HG03378 (cell line): ENCODE data around the gene UNC5A.

Experiments used
- ATAC-seq: cut with Tn5 transposase; IDR thresholded peaks from one replicate; pipeline ENCODE4 v1.9.1; 2021; ENCODE audit warnings: mild to moderate bottlenecking, moderate library complexity; ENCODE audit not compliant: unreplicated experiment

Gene UNC5A

DNA sequence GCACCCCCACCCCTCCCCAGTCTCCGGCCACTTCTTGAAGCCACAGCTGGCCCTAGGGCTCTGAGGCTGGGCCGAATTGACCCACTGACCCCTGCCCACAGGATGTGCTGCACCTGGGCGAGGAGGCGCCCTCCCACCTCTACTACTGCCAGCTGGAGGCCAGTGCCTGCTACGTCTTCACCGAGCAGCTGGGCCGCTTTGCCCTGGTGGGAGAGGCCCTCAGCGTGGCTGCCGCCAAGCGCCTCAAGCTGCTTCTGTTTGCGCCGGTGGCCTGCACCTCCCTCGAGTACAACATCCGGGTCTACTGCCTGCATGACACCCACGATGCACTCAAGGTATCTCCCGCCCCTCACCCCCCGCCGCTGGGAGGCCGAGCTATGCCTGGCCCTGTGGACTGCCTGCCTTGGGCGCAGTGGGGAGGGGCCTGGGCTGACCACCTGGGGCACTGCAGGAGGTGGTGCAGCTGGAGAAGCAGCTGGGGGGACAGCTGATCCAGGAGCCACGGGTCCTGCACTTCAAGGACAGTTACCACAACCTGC is 67.5 kb downstream of the UNC5A start:
- no peak for ATAC-seq

DNA sequence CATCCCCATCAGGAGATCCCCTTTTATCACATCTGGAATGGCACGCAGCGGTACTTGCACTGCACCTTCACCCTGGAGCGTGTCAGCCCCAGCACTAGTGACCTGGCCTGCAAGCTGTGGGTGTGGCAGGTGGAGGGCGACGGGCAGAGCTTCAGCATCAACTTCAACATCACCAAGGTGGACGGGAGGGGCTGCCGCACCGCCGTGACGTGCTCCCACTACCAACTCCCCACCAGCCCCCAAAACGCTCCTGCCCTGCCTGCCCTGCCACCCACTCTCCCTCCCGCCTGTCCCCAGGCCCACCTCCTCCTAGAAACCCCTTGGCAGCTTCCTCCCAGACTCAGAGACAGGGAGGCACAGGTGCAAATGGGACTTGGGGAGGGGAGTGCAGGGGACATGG is 68.1 kb downstream of the UNC5A start:
- no peak for ATAC-seq

DNA sequence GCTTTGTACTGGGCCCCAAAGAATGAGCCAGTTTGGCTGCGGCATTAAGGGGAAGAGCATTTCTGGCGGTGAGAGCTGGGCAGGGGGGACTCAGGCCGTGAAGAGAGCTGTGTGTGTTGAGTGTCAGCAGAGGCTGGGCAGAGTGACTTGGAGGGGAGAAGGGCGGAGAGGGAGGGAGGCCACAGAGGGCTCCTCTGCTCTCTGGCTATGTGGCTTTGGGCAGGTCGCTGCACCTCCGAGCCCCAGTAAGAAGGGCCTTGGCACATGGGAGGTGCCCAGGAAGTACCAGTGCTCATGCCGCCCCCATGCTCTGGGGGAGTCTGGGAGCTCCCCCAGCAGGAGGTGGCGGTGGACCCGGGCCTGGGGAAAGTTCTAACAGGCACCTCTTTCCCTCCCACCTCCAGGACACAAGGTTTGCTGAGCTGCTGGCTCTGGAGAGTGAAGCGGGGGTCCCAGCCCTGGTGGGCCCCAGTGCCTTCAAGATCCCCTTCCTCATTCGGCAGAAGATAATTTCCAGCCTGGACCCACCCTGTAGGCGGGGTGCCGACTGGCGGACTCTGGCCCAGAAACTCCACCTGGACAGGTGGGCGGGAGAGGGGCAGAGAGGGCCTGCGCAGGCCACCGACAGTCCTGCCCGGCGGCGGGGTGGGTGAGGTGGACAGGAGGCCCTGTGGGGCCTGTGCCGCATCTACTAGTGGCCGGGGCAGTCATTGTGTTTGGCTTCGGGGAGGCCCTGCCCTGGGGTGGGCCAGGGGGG is 68.7 kb downstream of the UNC5A start:
- no peak for ATAC-seq

DNA sequence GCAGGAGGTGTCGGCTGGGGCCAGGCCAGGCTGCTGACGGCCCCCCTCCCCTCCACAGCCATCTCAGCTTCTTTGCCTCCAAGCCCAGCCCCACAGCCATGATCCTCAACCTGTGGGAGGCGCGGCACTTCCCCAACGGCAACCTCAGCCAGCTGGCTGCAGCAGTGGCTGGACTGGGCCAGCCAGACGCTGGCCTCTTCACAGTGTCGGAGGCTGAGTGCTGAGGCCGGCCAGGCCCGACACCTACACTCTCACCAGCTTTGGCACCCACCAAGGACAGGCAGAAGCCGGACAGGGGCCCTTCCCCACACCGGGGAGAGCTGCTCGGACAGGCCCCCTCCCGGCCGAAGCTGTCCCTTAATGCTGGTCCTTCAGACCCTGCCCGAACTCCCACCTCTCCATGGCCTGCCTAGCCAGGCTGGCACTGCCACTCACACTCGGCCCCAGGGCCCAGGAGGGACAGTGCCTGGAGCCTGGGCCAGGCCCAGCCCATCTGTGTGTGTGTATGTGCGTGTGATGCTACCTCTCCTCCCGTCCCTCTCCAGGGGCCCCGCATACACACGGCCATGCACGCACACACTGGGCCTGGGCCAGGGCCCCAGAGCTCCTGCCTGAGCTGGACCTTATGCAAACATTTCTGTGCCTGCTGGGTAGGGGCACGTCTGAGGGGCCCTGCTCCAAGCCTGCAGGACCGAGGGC is 69.5 kb downstream of the UNC5A start:
- ATAC-seq = no peak

DNA sequence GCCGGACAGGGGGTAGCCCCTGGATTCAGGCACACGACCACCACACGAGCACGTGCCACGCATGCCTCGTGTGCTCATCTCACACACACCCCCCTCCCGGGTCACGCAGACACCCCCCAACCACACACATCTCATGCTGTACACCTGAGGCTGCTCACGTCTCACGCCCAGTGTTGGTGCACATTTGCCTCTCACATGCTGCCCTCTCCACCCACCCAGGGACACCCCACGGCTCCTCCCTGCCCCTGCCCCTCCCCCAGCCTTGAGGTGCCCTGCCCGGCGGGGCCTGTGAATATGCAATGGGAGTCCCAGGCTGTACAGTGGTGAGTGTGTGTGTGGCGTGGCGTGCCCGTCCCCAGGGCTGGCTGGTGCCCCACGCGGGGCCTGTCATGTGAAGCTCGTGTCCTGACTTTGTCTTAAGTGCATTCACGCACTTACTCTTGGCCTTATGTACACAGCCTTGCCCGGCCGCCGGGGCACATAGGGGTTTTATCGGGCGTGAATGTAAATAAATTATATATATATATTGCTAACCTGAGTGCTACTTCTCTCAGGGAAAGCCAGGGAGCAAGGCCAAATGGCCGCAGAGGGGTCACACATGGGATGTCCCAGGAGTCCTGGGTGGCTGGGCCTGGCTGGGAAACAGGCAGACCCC is 70.1 kb downstream of the UNC5A start:
- ATAC-seq = no peak

DNA sequence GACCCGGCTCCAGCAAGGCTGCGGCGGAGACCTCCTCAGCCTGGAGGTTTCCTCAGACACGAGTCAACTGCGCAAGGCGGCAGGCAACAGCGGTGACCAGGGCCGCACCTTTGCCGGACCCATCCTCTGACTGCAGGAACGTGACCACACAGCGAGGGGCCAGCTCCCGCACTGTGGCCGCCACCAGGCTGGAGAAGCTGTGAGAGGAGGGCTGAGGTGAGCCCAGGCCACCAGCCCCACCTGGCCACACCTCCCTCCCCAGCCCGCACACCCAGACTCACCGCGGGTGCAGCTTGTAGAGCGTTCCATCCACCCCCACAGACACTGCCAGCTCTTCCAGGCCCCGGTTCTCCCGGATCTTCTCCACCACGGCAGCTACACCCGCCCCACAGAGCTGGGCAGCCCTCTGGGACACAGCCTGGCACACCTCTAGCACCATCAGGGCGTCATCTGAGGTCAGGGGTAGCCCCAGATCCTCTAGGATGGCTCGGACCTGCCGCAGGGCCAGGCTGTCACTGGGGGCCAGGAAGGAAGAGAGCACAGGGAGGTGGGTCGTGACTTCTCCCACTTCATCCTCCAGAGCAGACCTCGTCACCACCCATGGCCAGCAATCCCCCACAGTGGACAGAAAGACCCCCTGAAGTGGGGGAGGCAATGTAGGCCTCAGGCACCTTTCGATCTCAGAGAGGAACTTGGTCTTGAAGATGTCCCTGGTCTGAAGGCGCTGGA is 70.8 kb downstream of the UNC5A start:
- no peak for ATAC-seq

DNA sequence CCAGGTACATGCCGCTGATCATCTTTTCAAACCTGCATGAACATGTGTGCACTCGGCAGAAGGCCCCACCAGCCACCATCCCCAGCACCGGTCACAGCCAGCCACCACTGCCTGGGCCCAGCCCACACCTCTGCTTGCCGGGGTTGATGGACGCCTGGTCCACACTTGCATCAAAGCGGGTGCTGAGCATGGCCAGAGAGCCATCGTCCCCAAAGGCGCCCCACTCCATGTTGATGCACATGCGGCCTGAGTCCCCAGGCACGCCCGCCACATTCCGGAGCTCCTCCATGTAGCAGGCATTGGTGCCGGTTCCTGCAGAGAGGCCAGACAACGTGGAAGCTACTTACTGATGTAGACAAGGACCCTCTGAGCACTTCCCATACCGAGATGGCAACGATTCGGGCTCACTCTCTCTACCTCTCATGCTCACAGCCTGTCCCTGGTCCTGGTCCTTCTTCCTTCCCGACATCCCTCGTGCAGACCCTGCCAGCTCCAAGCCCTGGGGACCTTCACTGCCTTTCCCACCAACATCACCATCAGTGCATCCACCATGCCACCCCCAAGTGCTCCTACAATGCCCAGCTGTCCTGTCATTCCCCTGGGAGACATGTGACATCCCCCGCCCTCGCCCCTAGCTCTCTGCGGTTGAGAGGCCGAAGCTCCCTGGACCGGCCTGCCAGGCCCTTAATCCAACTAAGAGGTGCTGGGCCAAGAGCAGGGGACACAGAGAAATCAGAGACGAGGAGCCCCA is 71.6 kb downstream of the UNC5A start:
- ATAC-seq = no peak

DNA sequence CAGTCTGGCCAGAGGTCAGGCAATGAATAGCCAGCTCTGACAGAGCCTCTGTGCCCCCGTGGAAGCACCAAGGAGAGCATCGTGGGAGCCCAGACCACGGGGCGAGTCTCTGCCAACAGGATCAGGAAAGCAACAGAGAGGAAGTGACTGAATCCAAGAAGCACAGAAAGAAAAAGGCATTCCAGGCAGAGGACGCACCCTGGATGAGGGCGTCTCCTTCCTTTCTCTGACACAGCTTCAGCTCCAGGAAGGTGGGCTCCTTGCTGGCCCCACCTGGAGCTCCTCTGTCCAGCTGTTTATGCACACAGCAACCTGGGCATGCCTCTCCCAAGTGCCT is 72.2 kb downstream of the UNC5A start:
- no peak for ATAC-seq

DNA sequence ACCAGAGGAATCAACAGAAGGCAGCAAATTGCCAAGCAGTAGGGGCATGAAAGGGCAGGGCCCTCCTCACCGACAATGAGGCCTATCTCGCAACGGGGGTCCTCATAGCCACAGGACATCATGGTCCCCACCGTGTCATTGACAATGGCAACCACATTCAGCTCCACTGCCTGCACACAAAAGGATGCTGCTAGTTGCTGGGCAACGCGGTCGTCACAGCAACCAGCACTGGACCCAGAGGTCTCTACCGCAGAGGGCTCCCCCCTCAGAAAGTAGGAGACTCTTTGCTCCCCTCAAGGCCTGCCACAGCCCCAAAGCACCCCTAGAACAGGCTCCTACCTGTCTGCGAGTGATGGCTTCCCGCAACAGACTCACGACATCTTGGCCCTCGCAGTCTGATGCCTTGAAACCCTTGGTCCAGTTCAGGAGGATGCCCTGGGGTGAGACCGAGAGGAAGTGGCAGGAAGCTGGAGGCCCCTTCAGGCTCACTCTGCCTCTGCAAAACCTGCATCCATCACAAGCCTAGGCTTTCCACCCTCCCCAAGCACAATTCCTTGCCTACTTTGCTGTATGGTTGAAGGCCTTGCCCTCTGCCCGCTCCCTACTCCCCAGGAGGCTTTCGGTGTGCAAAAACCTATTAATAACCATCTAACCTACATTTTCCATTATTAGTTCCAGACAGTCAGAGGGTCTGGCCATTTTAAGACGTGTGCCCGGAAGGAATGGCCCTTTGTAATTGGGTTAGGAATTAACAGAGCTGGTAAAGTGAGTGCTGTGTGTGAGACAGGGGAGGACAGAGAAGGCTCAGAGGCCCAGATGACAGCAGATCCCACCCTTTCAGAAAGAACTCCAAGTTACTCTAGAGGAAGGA is 73.6 kb downstream of the UNC5A start:
- ATAC-seq = no peak

DNA sequence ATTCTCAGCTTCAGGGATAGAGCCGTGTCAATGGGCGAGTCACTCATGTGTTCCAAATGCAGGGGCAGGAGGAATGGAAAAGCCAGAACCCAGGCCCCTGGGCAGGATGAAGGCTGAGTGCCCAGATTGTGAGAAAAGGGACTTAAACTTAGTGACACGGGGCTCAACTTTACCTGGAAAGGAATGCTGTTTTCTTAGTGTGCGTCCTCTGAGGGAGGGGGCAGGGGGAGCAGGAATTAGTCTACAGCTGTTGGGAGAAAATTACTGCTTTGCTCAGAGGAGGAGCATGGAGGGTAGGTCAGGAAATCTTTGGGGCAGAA is 74.2 kb downstream of the UNC5A start:
- ATAC-seq = no peak

DNA sequence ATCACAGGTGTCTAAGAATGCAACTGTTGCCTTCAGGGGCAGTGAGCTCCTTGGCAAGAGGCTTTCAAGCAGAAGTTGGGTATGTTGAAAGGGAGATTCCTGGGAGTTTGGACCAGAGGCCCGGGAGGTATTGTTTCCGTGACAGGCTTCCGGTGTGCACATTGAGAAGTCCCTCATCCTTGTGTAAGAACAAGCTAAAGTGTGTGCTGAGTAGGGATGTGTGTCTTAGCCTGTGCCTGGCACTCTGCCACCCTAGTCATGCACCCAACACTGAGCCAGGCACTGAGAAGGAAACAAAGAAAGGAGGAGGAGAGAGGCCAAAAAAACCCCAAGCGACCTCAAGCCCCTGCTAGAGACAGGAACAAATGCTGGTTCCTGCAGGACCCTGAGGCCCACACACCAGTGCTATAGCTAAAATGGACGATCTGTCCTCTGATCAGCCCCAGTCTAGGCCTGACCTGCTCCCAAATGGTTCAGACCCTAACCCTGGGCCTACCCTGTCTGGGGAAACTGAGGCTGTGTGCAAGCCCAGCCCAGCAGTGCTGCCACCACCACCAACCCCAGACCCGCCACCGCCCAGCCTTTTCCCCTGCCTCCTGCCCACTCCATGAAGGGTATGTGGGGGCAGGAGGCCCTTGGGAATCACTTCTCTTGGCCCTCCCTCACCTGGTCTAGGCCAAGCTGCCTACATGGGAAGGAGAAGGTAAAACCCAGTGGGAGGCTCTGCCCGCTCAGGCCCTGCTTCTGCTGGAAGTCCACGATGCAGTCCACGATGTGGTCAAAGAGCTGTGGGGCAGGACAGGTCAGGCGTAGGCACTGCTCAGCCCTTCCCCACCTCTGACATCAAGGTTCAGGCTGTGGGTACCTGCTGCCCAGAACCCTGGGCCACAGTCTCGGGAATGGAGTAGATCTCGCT is 76.2 kb downstream of the UNC5A start:
- ATAC-seq = no peak

DNA sequence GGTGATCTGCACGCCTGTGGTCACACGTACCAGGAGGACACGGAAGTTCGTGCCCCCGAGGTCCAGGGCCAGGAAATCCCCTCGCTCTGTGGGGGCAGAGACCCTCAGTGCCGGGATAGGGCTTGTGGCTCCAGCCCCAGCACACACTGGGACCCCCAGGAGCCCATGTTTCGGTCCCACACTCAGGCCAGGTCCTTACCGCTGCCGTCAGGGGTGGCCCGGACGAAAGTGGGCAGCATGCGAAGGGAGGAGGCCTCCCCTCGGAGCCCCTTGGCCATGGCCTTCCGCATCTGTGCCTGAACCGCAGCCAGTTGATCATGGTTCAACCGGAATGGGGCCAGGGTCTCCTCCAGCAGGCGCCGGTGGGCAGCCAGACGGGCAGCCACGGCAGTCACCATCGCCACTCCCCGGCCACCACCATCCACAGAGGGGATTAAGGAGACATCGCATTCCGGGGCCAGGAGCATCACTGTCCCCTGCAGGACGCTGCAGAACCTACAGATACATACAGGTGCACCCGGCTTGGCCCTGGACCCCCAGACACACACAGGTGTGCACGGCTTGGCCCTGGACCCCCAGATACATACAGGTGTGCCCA is 77.0 kb downstream of the UNC5A start:
- no peak for ATAC-seq

DNA sequence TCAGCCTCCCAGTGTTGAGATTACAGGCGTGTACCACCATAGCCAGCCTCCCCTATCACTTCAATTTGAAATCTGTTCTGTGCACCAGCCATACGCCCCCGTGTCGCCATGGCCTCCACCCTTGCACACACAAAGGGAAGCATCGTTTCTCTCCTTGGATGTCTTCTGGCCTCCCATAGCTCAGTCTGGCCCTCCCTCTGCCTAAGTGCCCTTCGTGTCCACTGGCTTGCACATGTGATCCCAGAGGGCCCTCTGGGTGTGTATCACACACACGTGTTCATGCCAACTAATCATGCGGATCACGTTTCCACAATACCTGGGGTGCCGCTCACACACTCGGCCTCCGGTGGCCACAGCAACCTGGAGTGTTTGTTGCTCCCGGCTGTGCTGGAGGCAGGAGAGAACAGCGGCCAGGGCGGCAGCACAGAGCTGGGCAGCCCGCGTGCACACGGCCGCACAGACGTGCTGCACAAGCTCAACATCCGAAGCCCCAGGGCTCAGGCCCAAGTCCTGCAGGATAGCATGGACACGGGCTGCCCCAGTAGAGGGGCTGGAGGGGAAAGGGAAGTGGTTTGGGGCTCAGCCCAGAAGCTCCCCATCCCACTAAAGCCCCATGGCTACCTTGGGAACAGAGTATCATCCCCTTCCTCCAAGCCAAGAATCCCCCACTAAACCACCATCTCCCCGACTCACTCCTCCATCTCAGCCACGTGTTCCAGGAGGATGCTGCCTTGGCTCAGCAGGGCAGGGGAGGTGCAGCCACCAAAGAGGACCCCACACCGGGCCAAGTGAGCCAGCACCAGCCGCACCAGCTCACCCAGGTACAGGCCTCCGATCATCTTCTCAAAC is 77.9 kb downstream of the UNC5A start:
- ATAC-seq = no peak

DNA sequence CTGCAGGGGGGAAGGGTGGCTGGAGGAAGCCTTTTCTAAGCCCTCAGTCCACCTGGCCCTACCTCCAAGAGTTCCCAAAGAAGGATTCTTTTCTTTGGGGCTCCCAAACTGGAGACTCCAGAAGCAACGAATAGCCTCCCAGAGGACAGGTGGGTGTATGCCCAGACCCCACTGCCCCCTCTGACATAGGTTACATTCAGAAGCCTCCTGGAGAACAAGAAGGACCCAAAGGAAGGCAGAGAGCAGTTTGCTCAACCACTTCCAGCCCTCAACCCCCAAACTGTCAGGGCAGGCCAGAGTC is 78.5 kb downstream of the UNC5A start:
- ATAC-seq = no peak

DNA sequence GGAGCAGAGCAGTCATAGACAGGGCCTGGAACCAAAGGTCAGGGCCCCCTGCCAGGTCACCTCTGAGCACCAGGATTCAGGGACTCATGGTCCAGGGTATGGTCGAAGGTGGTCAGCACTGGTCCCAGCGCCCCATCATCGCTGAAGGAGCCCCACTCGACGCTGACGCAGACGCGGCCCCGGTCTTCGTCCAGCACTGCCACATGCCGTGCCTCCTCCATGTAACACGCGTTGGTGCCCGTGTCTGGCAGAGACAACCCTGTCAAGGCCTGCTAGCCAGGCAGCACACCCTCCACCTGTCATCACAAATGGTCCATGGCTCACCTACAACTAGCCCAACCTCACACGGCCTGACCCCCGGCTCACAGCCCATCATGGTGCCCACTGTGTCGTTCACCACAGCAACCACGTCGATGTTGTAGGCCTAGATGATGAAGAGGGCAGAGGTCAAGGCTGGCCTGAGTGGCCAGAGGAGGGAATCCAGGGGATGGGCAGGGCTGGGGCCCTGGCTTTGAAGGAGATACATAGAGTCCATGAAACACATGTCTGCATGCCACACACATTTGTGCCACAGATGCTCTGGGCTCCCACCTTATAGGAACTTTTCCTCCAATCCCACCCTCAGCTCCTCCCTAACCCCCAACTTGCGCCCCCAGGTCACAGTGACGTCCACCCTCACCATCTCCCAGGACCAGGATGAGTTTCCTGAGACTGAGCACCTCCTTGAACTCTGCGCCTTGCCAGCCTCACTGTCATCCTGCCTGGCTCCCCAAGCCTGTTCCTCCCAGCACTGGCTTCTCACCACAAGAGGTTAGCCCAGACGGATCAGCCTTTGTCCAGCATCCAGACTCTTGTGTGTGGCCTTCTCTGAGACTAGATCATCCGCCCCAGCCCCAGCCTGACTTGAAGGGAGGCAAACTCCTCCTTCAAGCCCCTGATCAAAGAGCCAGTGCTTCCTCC is 79.2 kb downstream of the UNC5A start:
- ATAC-seq = no peak
